ENCODE measurements around the gene RGR. TPM values are rescaled to one million over a fixed set of nuclear protein-coding genes. Genes with fewer than 3 reads are reported as not detected.

The RGR gene
- total and polyA plus RNA-seq, 2 donors (not counting 1 experiment from before 2014, with no cell fraction given): not detected

DNA sequence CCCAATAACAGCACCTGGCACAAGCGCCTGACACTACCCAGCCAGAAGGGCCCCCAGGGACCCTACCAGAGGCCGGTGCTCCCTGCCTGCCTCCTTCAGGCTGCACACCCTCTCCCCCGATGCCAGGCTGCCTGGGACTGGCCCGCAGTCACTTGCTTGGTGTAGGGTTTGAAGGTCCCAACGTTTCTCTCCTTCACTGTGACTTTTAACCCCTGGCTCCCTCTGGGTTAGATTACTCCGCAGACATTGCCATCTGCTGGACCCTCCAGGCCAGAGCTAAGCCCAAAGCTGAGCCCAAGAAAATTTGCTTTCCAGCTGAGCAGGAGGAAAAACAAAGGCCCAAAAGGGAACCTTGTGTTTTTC lies 43.6 kb upstream of the RGR start:
- H3K4me2 ChIP-seq (ENCODE audit: extremely low read depth, insufficient read depth, low read length): no peak overlapping the region
- peaks cover 2% of the 10 kb centered on the region for H3K27me3 ChIP-seq (ENCODE audit: control insufficient read depth, insufficient read depth, low read length)
- no peak overlapping the region for H3K27ac ChIP-seq (ENCODE audit: insufficient read depth, low read length)
- H3K36me3 ChIP-seq (ENCODE audit: control insufficient read depth, insufficient read depth, low read length): no peaks in the 10 kb centered on the region
- no peak for DNase-seq (ENCODE audit: low read depth in 2 of 2)
- H3K9ac ChIP-seq (ENCODE audit: insufficient read depth, low read length): no peak overlapping the region
- no peaks in the 10 kb centered on the region for H3K9me3 ChIP-seq (ENCODE audit: control insufficient read depth, insufficient read depth, low read depth, low read length)
- H4K20me1 ChIP-seq (ENCODE audit: control insufficient read depth, extremely low read depth, insufficient read depth, low read length): no peaks in the 10 kb centered on the region
- H2AFZ ChIP-seq (ENCODE audit: low read length): no peak overlapping the region
- H3K4me1 ChIP-seq (ENCODE audit: control insufficient read depth, extremely low read depth, insufficient read depth, low read length): no peaks in the 10 kb centered on the region
- TF ChIP-seq, protein P1, sequence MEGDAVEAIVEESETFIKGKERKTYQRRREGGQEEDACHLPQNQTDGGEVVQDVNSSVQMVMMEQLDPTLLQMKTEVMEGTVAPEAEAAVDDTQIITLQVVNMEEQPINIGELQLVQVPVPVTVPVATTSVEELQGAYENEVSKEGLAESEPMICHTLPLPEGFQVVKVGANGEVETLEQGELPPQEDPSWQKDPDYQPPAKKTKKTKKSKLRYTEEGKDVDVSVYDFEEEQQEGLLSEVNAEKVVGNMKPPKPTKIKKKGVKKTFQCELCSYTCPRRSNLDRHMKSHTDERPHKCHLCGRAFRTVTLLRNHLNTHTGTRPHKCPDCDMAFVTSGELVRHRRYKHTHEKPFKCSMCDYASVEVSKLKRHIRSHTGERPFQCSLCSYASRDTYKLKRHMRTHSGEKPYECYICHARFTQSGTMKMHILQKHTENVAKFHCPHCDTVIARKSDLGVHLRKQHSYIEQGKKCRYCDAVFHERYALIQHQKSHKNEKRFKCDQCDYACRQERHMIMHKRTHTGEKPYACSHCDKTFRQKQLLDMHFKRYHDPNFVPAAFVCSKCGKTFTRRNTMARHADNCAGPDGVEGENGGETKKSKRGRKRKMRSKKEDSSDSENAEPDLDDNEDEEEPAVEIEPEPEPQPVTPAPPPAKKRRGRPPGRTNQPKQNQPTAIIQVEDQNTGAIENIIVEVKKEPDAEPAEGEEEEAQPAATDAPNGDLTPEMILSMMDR (conservative IDR thresholded peaks at IDR 0.05 in 1 of 2, IDR thresholded peaks at IDR 0.05 in 1 of 2; ENCODE audit: low read depth in 1 of 2, low read length in 2 of 2): no peak
- no peak for TF ChIP-seq EZH2 (IDR thresholded peaks at IDR 0.05; ENCODE audit: low read length, missing control alignments)
- no peak overlapping the region for H3K4me3 ChIP-seq (replicated peaks in 1 of 4; ENCODE audit: control extremely low read depth in 1 of 4, insufficient read depth in 1 of 4, low read depth in 3 of 4, low read length in 4 of 4)
- no peaks in the 10 kb centered on the region for H3K79me2 ChIP-seq (ENCODE audit: control insufficient read depth, insufficient read depth, low read length)

DNA sequence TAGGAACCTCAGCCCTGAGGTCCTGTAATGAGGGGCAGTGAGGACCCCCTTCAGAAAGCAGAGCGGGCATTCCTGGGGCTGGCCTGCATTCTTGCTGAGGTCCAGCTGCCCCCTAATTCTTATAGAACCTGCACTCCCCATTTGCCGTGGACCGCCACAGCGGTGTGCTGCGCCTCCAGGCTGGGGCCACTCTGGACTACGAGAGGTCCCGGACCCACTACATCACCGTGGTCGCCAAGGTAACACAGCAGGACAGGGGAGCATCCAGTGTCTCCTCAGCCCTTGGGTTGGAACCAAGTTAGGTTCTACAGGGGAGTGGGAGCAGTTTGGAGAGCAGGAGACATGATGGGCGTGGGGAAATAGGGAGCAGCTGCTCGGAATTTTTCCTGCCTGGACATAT lies 43.2 kb upstream of the RGR start:
- H3K9ac ChIP-seq (ENCODE audit: insufficient read depth, low read length): no peak overlapping the region
- no peak overlapping the region for H3K27ac ChIP-seq (ENCODE audit: insufficient read depth, low read length)
- no peak overlapping the region for H2AFZ ChIP-seq (ENCODE audit: low read length)
- H3K4me1 ChIP-seq (ENCODE audit: control insufficient read depth, extremely low read depth, insufficient read depth, low read length): no peaks in the 10 kb centered on the region
- no peak overlapping the region for H3K4me3 ChIP-seq (replicated peaks in 1 of 4; ENCODE audit: control extremely low read depth in 1 of 4, insufficient read depth in 1 of 4, low read depth in 3 of 4, low read length in 4 of 4)
- no peaks in the 10 kb centered on the region for H4K20me1 ChIP-seq (ENCODE audit: control insufficient read depth, extremely low read depth, insufficient read depth, low read length)
- no peak for DNase-seq (ENCODE audit: low read depth in 2 of 2)
- H3K4me2 ChIP-seq (ENCODE audit: extremely low read depth, insufficient read depth, low read length): no peak overlapping the region
- H3K36me3 ChIP-seq (ENCODE audit: control insufficient read depth, insufficient read depth, low read length): no peaks in the 10 kb centered on the region
- TF ChIP-seq EZH2 (IDR thresholded peaks at IDR 0.05; ENCODE audit: low read length, missing control alignments): no peak
- TF ChIP-seq, protein P1 (conservative IDR thresholded peaks at IDR 0.05 in 1 of 2, IDR thresholded peaks at IDR 0.05 in 1 of 2; ENCODE audit: low read depth in 1 of 2, low read length in 2 of 2): no peak
- no peaks in the 10 kb centered on the region for H3K79me2 ChIP-seq (ENCODE audit: control insufficient read depth, insufficient read depth, low read length)
- H3K9me3 ChIP-seq (ENCODE audit: control insufficient read depth, insufficient read depth, low read depth, low read length): no peaks in the 10 kb centered on the region
- H3K27me3 ChIP-seq (ENCODE audit: control insufficient read depth, insufficient read depth, low read length): no peaks in the 10 kb centered on the region

DNA sequence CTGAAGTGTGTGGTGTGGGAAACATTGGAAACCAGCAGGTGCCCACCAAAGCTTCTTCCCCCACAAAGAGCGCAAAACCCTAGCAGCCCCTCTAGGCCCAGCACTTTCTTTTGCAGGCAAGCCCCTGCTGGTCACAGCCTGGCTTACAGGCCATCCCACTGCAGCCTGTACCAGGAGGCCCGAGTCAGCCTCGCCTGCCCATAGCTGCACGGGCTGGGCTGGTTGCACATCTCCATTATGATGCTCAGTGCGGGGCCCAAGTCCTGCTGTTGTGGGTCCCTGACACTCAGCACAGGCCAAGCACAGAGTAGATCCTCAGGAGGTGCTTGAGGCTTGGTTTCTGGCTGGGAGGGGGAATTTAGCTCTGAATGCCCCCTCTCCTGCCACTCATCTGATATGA lies 42.5 kb upstream of the RGR start:
- Histone ChIP-seq H3K79me2 (ENCODE audit: control insufficient read depth, insufficient read depth, low read length) (no peaks in the 10 kb centered on the region), H3K4me1 (ENCODE audit: control insufficient read depth, extremely low read depth, insufficient read depth, low read length) (no peaks in the 10 kb centered on the region), H3K36me3 (ENCODE audit: control insufficient read depth, insufficient read depth, low read length) (no peaks in the 10 kb centered on the region), H3K4me3 (replicated peaks in 1 of 4; ENCODE audit: control extremely low read depth in 1 of 4, insufficient read depth in 1 of 4, low read depth in 3 of 4, low read length in 4 of 4) (no peak overlapping the region), H3K27me3 (ENCODE audit: control insufficient read depth, insufficient read depth, low read length) (no peaks in the 10 kb centered on the region), H3K9me3 (ENCODE audit: control insufficient read depth, insufficient read depth, low read depth, low read length) (no peaks in the 10 kb centered on the region), H4K20me1 (ENCODE audit: control insufficient read depth, extremely low read depth, insufficient read depth, low read length) (no peaks in the 10 kb centered on the region), H3K27ac (ENCODE audit: insufficient read depth, low read length) (no peak overlapping the region), H2AFZ (ENCODE audit: low read length) (no peak overlapping the region), H3K9ac (ENCODE audit: insufficient read depth, low read length) (no peak overlapping the region), H3K4me2 (ENCODE audit: extremely low read depth, insufficient read depth, low read length) (no peak overlapping the region)
- no peak for DNase-seq (ENCODE audit: low read depth in 2 of 2)
- TF ChIP-seq EZH2 (IDR thresholded peaks at IDR 0.05; ENCODE audit: low read length, missing control alignments): no peak
- TF ChIP-seq, protein P1 (conservative IDR thresholded peaks at IDR 0.05 in 1 of 2, IDR thresholded peaks at IDR 0.05 in 1 of 2; ENCODE audit: low read depth in 1 of 2, low read length in 2 of 2): no peak

All from fibroblast of lung (primary cell).